ENCODE data around the gene ANKLE1. TPM values are rescaled to one million over a fixed set of nuclear protein-coding genes. Genes with fewer than 3 reads are reported as not detected.

Gene ANKLE1
- total RNA-seq, 1 donor from 2014 or later = 4.9 TPM

GRCh38 chr19:17320435-17320834 lies 38.7 kb downstream of the ANKLE1 start:
- no peaks in the 10 kb centered on the region for H3K27me3 Mint-ChIP-seq (ENCODE audit: low read depth)
- no peak overlapping the region for H3K27ac Mint-ChIP-seq (ENCODE audit: unreplicated experiment)
- DNase-seq (ENCODE audit: low read depth, low spot score) = no peak
- H3K9me3 Mint-ChIP-seq = no peaks in the 10 kb centered on the region
- no peaks in the 10 kb centered on the region for H3K4me1 Mint-ChIP-seq
- TF ChIP-seq CTCF (conservative IDR thresholded peaks at IDR 0.05) = no peak
- H3K4me3 Mint-ChIP-seq = no peak overlapping the region
- H3K36me3 Mint-ChIP-seq (ENCODE audit: low read depth) = no peaks in the 10 kb centered on the region

- Mint-ChIP-seq H3K36me3 (ENCODE audit: low read depth) (no peaks in the 10 kb centered on the region), H3K4me1 (no peaks in the 10 kb centered on the region), H3K9me3 (no peaks in the 10 kb centered on the region), H3K4me3 (peak overlapping the region; percentile 66), H3K27ac (ENCODE audit: unreplicated experiment) (no peak overlapping the region), H3K27me3 (ENCODE audit: low read depth) (no peaks in the 10 kb centered on the region)
- DNase-seq (ENCODE audit: low read depth, low spot score) = no peak
- TF ChIP-seq CTCF (conservative IDR thresholded peaks at IDR 0.05) = no peak
These were observed 40.2 kb downstream of the ANKLE1 start for GRCh38 chr19:17321655-17322489.

- Mint-ChIP-seq H3K4me3 (peak overlapping the region; percentile 66), H3K4me1 (peaks cover 4% of the 10 kb centered on the region), H3K27me3 (ENCODE audit: low read depth) (peaks cover 4% of the 10 kb centered on the region), H3K9me3 (no peaks in the 10 kb centered on the region), H3K36me3 (ENCODE audit: low read depth) (peaks cover 2% of the 10 kb centered on the region), H3K27ac (ENCODE audit: unreplicated experiment) (peak overlapping the region; percentile 75)
- DNase-seq (ENCODE audit: low read depth, low spot score) = no peak
- no peak for TF ChIP-seq CTCF (conservative IDR thresholded peaks at IDR 0.05)
These were observed 41.2 kb downstream of the ANKLE1 start for GRCh38 chr19:17322854-17323253.

GRCh38 chr19:17323300-17323963 lies 41.7 kb downstream of the ANKLE1 start:
- H3K9me3 Mint-ChIP-seq = no peaks in the 10 kb centered on the region
- peaks cover 6% of the 10 kb centered on the region for H3K4me1 Mint-ChIP-seq
- H3K4me3 Mint-ChIP-seq = peak overlapping the region; percentile 66
- H3K27me3 Mint-ChIP-seq (ENCODE audit: low read depth) = peaks cover 5% of the 10 kb centered on the region
- TF ChIP-seq CTCF (conservative IDR thresholded peaks at IDR 0.05) = no peak
- peaks cover 2% of the 10 kb centered on the region for H3K36me3 Mint-ChIP-seq (ENCODE audit: low read depth)
- H3K27ac Mint-ChIP-seq (ENCODE audit: unreplicated experiment) = no peak overlapping the region
- DNase-seq (ENCODE audit: low read depth, low spot score) = no peak

GRCh38 chr19:17323964-17324332 lies 42.2 kb downstream of the ANKLE1 start:
- Mint-ChIP-seq H3K4me3 (no peak overlapping the region), H3K4me1 (peaks cover 6% of the 10 kb centered on the region), H3K9me3 (no peaks in the 10 kb centered on the region), H3K36me3 (ENCODE audit: low read depth) (peaks cover 2% of the 10 kb centered on the region), H3K27me3 (ENCODE audit: low read depth) (peaks cover 5% of the 10 kb centered on the region), H3K27ac (ENCODE audit: unreplicated experiment) (no peak overlapping the region)
- DNase-seq (ENCODE audit: low read depth, low spot score) = no peak
- no peak for TF ChIP-seq CTCF (conservative IDR thresholded peaks at IDR 0.05)

All from neural crest cell (in vitro differentiated cells).